AG09309 (cell line): ENCODE results near the gene ERICH6B.

ENCODE experiments used
- DNase-seq: peaks from one replicate; pipeline ENCODE4 v3.0.0-alpha.2; 2010; ENCODE audit warnings: low read depth
- H3K4me3 ChIP-seq: 2 replicates; pipeline ENCODE4 v1.5.1; 2011; ENCODE audit warnings: mild to moderate bottlenecking, low read depth, low read length, moderate library complexity; ENCODE audit not compliant: control insufficient read depth
- CTCF ChIP-seq: IDR thresholded peaks from 2 replicates; pipeline ENCODE4 v1.5.1; 2011; ENCODE audit warnings: mild to moderate bottlenecking, low read depth, low read length, inconsistent platforms; ENCODE audit not compliant: insufficient read depth, control insufficient read depth; ENCODE audit errors: missing control alignments

The ERICH6B gene

GRCh38 chr13:45564133-45564776 is 51.3 kb downstream of the ERICH6B start:
- peak; percentile 3 for DNase-seq
- no peak for TF ChIP-seq CTCF

GRCh38 chr13:45554604-45555109 is 60.9 kb downstream of the ERICH6B start:
- no peak for DNase-seq
- no peak overlapping the region for H3K4me3 ChIP-seq
- TF ChIP-seq CTCF = no peak

More at GRCh38 chr13:45564133-45564776, 51.3 kb downstream of the ERICH6B start:
- H3K4me3 ChIP-seq = no peak overlapping the region

- TF ChIP-seq CTCF = no peak
- no peak overlapping the region for H3K4me3 ChIP-seq
- DNase-seq = no peak
These were observed 67.3 kb downstream of the ERICH6B start for GRCh38 chr13:45548281-45548680.

- DNase-seq = no peak
- TF ChIP-seq CTCF = no peak
- H3K4me3 ChIP-seq = no peak overlapping the region
These were observed 69.2 kb downstream of the ERICH6B start for GRCh38 chr13:45546410-45546765.

- DNase-seq = no peak
- H3K4me3 ChIP-seq = no peak overlapping the region
- TF ChIP-seq CTCF = no peak
These were observed 69.7 kb downstream of the ERICH6B start for GRCh38 chr13:45545686-45546409.

- DNase-seq = no peak
- no peak overlapping the region for H3K4me3 ChIP-seq
- no peak for TF ChIP-seq CTCF
These were observed 71.0 kb downstream of the ERICH6B start for GRCh38 chr13:45544520-45544919.

- TF ChIP-seq CTCF = no peak
- H3K4me3 ChIP-seq = no peak overlapping the region
- no peak for DNase-seq
These were observed 72.7 kb downstream of the ERICH6B start for GRCh38 chr13:45542878-45543277.
